ENCODE measurements around the gene SRBD1.

The SRBD1 gene

DNA sequence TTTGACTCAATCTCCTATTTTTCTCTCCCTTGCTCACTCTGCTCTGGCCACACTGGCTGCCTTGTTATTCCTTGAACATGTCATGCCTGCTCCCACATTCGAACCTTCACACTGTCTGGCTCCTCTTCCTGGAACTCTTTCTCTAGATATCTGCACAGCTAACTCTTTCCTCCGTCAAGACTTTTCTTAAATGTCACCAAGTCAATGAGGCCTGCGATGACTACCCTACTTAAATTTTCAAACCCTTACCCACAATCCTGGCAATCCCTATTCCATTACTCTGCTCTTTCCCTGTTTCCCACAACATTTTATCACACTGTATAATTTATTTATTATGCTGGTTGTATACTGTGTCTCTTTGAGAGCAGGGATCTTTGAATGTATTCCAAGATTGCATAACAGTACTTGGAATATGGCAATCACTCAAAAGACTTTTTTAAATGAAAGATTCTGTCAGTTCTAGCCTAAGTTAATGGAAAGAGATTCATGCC is 206.2 kb downstream of the SRBD1 start:
- no peak for DNase-seq

DNA sequence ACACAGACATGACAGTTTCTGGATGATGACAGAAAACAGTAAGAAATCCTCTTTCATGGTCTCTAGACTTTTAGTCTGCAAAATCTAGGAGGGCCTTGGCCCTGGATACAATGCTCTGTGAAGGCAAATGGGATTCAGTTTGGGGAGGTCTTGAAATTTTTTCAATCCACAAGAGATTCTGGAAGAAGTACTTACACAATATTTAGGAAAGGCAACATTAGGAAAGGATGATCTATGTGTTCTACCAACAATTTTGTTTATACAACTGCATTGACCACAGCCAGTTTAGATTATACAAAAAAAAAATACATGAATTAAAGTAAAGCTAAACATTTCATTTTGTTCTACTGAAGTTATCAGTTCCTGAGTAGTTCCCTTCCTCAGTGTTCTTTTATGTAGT is 208.0 kb downstream of the SRBD1 start:
- DNase-seq: no peak

DNA sequence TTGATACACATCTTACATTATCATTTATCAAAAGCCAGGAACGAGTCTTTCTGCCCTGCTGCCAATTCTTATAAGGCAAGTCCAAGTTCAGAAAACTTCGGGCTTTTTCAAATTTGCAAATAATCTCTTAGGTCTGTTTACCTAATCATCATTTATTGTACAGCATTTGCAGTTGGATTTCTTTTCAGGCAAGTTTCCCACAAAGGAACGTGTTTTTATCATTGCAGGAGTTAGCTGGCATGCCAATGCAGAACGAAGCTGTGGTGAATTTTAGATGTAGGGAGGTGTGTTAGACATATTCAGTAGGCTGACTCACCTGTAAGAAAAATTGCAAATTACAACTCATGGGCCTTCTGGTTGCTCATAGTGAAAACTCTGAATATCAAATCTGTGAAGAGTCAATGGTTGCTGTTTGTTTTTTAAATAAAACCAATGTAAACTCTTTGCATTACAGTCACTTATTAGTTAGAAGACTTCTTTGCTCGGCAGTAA is 209.6 kb downstream of the SRBD1 start:
- DNase-seq: no peak

DNA sequence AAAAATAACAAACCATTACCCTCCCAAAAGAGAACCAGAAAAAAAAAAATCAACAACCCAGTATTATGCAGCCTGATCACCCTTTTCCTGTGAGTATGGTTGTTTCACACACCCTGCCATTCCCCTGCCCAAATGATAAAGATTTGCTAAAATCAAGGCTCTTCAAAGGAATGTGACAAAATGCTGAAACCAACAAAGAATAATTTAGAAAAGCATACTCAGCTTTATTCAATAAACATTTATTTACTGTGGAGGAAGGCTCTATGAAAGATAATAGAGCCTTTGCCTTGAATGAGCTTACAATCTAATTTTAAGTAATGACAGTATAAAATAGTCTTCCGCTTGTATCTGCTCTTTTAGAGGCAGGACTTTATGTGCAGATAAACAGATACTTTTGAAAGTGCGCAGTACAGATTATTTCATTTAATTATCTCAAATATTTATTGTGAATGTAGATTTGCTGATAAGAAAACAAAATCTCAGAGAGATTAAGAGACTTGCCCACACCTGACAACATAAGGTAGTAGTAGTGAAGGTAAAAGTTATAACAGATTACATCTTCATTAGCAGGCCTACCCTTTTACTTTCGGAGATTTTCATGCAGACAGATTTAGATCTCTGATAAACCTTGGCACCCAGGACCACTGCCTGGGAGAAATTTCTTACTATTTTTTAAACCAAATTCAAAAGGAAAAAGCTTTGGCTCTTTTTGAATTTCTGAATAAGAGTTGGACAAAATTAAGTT is 211.9 kb downstream of the SRBD1 start:
- no peak for DNase-seq

DNA sequence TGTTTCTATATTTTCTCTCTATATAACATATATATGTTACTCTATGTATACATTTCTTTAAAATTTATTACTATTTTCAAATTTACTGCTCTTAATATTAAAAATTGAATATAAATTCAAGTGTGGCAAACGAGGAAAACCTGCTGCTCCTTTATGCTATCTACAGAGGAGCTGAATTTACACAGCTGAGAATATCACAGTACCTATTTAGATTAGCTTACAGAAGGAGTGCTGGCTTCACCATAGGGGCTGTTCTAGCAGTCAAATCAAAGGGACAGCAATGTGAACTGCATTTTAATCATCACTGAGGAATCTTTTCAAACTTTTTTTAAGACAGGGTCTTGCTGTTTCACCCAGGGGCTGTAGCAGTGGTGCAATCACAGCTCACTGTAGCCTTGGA is 213.8 kb downstream of the SRBD1 start:
- DNase-seq: no peak

DNA sequence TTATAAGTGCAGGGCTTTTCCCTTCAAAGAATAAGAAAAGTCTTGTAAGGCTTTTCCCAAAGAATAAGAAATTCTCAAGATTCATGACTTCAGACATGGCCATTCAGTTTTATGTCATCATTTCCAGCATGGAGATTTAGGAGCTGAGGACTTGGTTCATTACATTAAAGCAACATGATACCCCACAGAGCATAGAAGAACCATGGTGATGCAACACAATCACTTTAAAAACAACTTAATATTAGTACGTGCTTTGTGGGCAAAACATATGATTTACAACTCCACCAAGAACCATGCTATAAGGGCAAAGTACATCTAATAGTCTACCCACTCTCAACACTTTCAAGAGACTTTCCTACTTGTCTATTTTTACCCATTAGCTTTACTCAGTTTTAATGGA is 214.4 kb downstream of the SRBD1 start:
- DNase-seq: no peak

DNA sequence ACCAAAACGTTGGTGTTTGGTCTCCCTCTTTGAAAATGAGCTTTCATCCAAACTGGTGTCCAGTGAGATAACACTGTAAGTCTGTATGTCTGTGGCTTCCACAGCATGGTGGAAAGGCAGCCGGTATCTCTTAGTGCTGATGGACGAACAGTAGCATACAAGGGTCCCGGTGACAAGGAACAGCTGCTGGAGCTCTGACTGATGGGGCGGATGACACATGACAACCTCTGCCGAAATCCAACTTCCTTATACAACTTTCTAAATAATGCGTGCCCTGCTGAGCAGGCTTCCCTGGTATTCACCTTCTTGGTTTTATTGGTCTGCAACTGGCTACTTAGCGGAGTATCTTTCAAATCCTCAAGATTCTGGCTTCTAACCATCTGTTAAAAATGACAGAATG is 216.2 kb downstream of the SRBD1 start:
- DNase-seq: no peak

DNA sequence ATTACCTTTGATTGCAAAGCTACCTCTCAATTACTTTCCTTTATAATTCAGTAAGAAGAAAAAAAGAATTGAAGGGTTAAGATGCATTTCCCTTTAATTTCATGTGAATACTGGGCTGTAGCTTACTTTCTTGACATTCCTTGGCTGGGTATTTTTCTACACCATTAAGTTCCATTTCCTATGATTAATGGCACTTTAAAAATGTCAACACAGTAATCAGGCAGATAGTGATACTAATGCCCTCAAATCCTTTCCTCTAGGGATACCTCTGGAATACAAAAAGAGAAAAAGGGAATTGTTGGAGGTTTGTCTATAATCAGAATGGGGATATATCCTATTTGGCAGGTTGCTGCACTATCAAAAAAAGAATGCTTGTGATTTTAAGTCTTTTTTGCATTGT is 216.9 kb downstream of the SRBD1 start:
- no peak for DNase-seq

DNA sequence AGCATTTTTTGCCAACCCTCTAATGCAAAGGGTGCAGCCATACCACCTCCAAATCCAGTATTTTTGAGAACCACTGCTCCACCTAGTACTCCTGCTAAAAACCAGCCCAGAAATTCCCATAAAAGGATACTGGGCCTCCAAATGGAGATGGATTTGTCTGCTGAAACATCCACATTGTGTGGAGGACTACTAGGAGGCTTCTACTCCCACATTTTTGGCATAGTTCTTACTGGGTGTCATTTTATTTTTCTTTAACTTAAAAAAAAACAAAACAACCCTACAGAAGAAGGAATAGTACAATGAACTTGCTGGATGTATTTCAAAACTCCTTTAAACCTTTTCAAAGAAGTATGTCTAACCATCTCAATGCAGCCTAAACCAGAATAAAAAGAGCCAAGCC is 219.2 kb downstream of the SRBD1 start:
- DNase-seq: no peak

DNA sequence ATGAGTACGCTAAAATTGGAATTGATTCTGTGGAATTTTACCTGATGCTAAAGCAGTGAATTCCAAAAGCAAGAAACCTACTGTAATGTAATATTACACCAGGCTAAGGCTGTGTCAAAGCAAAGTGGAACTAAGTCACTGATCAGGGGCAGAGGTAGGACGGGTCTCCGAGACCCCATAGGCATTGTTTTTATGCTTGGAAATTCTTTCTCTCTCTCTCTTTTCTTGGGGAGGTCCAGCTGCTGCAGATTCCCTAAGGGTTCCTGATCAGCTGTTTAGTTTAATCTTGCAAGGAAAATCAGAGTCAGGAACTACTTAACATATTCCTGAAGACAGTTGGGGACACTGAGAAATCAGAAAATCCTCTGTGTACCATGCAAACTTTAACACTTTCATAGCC is 220.2 kb downstream of the SRBD1 start:
- DNase-seq: no peak

DNA sequence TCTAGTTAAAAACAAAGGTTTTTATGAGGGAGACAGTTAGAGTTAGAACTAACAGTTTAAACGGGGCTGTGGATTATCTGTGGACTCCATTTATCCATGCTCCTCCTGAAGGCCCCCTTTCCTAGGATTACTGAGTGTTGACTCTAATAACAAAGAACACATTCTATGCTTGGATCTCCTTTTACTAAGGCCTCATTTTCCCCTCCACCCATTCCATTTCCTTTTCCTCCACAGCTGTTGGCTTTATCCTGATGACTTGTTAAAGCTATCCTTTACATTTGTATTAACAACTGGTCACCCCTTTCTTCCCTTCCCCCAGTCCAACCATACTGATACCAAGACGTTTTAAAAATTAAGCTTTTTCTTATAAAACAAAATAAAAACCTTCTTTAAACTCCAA is 220.6 kb downstream of the SRBD1 start:
- no peak for DNase-seq

DNA sequence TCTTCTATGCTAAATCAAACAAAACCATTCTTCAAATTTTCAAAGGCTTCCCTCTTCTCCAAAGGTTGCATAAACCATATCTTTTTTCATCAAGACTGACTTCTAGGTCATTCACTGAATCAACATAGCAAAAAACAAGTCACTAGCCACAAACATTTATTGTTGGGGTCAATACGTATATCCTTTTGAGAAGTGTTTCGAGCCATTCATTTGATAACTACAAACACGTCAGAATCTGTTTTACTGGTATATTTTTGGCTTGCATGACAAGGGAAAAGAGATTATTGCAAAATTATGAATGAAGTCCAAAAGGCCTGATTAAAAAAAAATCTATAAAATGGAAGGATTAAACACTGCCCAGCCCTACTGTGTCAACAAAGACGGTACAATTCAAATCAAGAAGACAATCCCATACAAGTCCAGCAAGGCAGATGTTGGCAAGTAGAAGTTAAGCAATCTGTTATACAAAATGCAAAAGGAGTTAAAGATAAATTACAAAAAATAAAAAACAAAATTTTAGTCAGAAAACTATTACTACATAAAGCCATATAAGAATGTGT is 222.4 kb downstream of the SRBD1 start:
- DNase-seq: no peak

DNA sequence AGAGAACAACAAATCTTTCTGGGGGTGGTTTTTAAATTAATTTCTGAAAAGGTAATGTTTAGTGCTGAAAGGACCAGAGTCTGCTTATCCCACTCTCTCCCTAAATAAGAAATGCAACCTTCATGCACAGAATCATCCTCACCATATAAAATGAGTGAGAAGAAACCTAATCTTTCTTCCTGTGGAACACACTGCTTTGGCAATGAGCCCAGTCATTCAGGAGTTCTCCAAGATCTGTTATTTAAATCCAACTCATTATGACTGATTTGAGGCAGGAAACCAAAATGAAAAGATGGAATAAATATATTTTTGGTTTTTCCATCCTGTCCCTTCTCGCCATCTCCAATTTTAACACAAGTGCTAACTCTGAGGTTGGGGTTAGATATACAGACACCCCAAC is 228.3 kb downstream of the SRBD1 start:
- no peak for DNase-seq

DNA sequence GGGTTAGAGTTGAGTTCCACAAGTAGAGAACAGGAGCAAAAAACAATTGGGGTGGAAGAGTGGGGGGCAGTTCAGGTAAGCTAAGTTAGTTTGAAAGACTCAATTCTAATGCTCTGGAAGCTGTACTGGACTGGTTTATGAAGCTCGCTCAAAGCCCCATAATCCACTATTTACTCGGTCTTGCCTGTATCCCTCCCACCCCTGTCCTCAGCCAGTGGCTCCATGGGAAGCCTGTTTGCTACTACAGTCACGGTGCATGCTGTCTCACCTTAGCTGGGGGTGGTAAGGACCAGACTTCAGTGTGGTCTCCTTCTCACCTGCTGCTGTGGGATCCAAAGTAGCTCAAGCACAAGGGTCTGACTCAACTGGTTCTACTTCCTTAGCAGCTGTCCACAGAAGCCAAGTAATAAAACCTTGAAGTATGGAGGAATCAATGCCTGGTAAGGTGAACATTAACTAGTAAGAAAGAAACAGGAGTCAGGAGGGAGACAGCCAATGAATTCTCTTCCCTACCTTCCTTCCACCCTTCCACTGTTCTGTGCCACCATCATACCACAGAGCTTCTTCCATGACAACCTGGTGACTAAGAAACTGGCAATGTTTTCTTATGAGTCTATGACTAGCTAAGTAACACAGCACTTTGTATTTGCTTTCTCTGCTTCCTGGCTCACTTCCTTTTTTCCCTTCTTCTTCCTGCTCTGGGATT is 230.8 kb downstream of the SRBD1 start:
- no peak for DNase-seq

DNA sequence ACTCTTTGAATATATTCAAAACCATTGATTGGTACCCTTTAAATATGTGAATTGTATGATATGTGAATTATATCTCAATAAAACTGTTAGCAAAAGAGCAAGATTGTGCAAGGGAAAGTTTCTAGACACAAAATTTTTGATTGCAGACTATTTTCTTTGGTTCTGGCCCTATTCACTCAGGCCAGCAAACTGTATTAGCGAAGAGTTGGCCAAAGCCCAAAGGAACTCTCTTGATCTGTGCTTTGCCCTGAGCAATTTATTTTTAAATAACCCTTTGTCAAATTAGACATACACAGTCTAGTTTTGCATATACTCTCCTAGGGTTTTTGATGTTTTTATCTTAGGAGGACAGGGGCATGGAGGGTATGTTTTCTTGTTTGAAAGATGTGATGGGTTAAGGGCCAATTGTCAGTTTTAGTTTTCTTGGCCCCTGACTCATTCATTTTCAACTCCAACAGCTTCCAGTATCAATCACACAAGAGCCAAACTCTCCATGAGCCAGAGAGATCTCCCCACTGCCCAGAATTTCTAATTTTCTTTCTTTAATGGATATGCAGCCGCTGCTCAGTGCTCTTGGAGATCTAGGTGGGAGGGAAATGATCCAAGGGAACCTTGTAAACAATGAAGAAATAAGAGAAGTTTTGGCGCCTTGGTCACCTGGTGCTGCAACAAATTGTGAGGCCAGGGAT is 231.5 kb downstream of the SRBD1 start:
- no peak for DNase-seq

DNA sequence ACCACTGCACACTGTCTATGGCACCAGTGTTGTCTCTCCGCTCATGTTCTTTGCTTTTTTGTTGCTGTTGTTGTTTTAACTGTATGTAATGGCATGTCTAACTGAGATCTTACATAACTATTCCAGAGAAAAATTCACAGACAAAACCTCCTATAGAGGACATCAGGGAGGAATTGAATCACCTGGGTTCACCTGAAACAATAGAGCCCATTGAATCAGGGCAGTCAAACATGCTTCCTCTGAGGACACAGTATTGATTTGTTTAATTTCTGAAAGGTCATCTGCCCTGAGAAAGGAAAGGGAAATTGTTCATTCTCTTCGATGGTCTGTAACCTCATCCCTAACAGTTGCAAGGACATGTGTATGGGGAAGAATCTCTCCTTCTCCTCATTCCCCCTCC is 237.5 kb downstream of the SRBD1 start:
- no peak for DNase-seq

DNA sequence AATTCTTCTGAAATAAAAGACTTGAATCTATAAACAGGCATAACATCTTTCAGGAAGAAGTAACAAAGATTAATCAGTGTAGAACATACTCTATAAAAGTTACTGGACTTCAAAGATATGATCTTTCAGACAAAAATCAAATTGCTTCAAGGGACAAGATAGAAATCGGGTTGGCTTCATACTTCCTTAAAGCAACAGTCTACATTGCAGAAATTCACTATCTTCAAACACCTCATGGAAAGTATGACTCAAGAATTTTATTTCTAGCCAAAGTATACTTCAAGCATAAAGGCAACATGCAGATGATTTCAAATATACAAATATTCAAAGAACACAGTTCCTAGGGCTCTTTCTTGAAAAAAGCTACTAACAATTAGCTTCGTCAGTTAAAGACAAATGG is 240.7 kb downstream of the SRBD1 start:
- DNase-seq: no peak

DNA sequence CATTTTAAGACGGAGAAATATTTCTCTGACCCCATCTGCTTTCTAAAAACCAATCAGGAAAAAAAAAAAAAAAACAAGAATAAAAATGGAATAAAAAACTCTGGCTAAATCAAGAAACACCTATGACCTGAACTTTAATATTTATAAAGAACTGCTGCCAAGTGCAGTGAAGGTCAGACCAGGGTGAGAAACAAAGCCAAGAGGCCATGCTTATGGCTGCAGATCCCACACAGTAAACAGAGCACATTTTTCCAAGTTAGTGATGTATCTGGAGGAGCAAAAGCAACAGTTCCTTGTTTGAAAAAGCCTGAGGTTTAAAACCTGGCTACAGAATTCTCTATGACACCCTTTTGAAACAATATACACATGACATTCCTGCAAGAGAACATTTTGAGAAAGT is 242.3 kb downstream of the SRBD1 start:
- DNase-seq: no peak

DNA sequence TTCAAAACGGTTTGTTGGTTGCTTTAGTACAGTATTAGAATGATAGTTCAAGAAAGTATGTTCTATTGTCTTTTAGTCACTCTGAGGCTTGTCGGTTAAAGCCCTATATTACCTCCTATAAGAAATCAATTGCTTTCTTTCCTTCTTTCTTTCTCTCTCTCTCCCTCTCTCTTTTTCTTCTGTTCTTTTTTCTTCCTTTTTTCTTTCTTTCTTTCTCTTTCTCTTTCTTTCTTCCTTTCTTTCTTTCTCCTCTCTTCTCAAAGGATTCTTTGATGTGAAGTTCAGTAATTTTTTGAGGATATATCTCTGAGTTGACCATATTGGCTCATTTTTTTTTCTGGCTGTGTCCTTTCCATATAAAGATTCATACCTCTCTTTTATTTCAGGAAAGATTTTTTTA is 249.4 kb downstream of the SRBD1 start:
- DNase-seq: no peak

DNA sequence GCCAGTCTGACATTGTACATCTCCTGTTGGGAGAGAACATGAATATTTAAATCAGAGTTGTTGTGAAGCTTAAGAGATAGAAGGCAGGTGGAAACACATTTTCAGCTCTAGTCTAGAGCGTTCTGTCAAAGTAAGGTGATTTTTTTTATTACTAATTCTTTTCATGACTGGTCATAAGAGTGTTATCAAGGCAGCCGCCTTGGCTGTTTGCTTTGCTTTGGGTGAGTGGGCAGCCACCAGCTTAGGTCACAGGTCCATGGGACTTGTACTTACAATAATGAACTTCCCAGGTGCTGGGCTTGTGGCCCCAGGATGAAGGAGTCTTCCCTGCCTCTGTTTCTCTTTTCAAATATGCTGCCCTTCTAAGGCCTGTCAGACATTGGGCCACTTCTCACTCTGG is 256.3 kb downstream of the SRBD1 start:
- DNase-seq: no peak

DNA sequence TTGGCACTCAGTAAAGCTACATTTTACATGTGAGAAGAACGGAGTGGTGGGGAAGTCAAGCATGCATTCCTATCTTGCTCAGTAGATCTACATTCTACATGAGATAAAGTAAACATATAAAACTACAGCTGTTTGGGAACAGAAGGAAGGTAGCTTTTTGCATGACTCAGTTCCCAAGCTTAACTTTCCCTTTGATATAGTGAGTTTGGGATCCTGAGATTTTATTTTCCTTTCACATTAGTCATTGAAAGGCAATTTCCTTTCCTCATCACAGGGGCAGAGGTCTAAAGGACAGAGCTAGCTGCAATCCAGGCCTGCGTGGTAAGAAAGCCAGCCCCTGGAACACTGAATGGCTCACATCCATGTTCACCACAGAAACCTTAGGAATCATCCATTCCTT is 257.2 kb downstream of the SRBD1 start:
- no peak for DNase-seq

DNA sequence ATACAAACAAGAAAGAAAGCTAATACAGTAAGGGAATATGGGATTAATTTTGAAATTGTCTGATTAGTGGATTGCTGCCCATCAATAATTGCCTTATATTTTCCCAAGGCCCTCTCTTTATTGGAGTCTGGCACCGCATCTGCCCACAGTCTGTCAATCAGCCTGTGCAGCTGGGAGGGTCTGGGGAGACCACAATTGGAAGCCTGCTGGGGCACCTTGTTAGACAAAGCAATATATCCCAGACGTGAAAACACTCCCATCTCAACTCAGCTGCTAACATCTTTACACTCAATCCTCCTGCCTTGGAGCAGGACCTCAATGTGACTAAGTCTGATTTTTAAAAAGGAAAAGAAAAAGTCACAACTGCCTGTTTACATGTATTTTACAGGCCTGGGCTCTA is 258.6 kb downstream of the SRBD1 start:
- no peak for DNase-seq

Measured in NCI-H187 treated with DMSO at 0.1 percent for 48 hours (cell line).